NCI-H69 (cell line): ENCODE measurements around the gene IFI6.

Source experiments
- DNase-seq: peaks from one replicate; lab custom pipeline; 2025; lab: John Stamatoyannopoulos, UW

IFI6 gene

GRCh38 chr1:27672750-27673112 lies 739 bp upstream of the IFI6 start:
- DNase-seq = peak; percentile 43

- no peak for DNase-seq
Observed at GRCh38 chr1:27669876-27670275, 2.1 kb downstream of the IFI6 start.

GRCh38 chr1:27668808-27669723 lies 2.9 kb downstream of the IFI6 start:
- DNase-seq = peak; percentile 64

GRCh38 chr1:27668121-27668807 lies 3.7 kb downstream of the IFI6 start:
- DNase-seq = no peak

GRCh38 chr1:27666791-27667254 lies 5.2 kb downstream of the IFI6 start:
- no peak for DNase-seq

GRCh38 chr1:27666294-27666693 lies 5.7 kb downstream of the IFI6 start:
- DNase-seq = no peak

GRCh38 chr1:27665016-27665651 lies 6.9 kb downstream of the IFI6 start:
- DNase-seq = no peak

GRCh38 chr1:27664291-27664690 lies 7.7 kb downstream of the IFI6 start:
- peak; percentile 16 for DNase-seq

GRCh38 chr1:27662707-27663393 lies 9.1 kb downstream of the IFI6 start:
- peak; percentile 69 for DNase-seq

GRCh38 chr1:27662261-27662660 lies 9.7 kb downstream of the IFI6 start:
- no peak for DNase-seq

- no peak for DNase-seq
Observed at GRCh38 chr1:27661412-27662075, 10.4 kb downstream of the IFI6 start.

- DNase-seq = no peak
Observed at GRCh38 chr1:27660300-27660835, 11.6 kb downstream of the IFI6 start.

GRCh38 chr1:27659497-27660299 lies 12.3 kb downstream of the IFI6 start:
- DNase-seq = peak; percentile 87

- DNase-seq = no peak
Observed at GRCh38 chr1:27658951-27659496, 13.0 kb downstream of the IFI6 start.

GRCh38 chr1:27656157-27656893 lies 15.7 kb downstream of the IFI6 start:
- DNase-seq = peak; percentile 76

GRCh38 chr1:27655151-27655937 lies 16.6 kb downstream of the IFI6 start:
- DNase-seq = peak; percentile 41

GRCh38 chr1:27652111-27652864 lies 19.7 kb downstream of the IFI6 start:
- DNase-seq = no peak
